ENCODE results near the gene SELL. TPM values are rescaled to one million over a fixed set of nuclear protein-coding genes. Genes with fewer than 3 reads are reported as not detected.
"Not testable (repeated sequence)": the region's sequence is repeated elsewhere in the genome, so short reads cannot be mapped to it uniquely, and the experiment has no call there.

Gene SELL
- total RNA-seq, 1 donor: not detected

DNA sequence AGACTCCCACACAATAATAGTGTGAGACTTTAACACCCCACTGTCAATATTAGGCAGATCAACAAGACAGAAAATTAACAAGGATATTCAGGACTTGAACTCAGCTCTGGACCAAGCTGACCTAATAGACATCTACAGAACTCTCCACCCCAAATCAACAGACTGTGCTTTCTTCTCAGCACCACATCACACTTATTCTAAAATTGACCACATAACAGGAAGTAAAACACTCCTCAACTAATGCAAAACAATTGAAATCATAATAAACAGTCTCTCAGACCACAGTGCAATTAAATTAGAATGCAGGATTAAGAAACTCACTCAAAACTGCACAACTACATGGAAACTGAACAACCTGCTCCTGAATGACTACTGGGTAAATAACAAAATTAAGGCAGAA is 52.6 kb downstream of the SELL start:
- H3K4me3 ChIP-seq (ENCODE audit: low read depth, low read length); DNase-seq (ENCODE audit: low read depth): not testable (repeated sequence)

DNA sequence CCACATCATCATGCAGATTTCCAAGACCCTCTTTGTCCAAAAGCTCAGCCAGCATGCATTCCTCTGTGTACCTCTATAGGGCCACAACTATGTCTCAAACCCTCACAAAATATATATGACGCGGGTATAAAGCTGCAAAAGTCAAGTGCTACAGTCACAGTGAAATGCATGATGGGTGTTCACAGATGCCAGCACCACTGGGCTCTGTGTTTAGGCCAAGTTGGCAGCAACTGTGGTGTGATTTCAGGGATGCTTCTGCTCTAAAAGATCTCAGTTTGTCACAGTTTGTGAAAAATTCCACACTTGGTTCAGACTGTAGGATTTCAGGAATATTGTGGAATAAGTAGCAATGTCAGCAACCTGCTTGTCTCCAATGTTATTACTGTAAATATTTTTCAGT is 57.5 kb downstream of the SELL start:
- no peak overlapping the region for H3K4me3 ChIP-seq (ENCODE audit: low read depth, low read length)
- TF ChIP-seq, protein P1, sequence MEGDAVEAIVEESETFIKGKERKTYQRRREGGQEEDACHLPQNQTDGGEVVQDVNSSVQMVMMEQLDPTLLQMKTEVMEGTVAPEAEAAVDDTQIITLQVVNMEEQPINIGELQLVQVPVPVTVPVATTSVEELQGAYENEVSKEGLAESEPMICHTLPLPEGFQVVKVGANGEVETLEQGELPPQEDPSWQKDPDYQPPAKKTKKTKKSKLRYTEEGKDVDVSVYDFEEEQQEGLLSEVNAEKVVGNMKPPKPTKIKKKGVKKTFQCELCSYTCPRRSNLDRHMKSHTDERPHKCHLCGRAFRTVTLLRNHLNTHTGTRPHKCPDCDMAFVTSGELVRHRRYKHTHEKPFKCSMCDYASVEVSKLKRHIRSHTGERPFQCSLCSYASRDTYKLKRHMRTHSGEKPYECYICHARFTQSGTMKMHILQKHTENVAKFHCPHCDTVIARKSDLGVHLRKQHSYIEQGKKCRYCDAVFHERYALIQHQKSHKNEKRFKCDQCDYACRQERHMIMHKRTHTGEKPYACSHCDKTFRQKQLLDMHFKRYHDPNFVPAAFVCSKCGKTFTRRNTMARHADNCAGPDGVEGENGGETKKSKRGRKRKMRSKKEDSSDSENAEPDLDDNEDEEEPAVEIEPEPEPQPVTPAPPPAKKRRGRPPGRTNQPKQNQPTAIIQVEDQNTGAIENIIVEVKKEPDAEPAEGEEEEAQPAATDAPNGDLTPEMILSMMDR (IDR thresholded peaks at IDR 0.05; ENCODE audit: insufficient read depth, low read depth, low read length): no peak
- DNase-seq (ENCODE audit: low read depth): no peak

DNA sequence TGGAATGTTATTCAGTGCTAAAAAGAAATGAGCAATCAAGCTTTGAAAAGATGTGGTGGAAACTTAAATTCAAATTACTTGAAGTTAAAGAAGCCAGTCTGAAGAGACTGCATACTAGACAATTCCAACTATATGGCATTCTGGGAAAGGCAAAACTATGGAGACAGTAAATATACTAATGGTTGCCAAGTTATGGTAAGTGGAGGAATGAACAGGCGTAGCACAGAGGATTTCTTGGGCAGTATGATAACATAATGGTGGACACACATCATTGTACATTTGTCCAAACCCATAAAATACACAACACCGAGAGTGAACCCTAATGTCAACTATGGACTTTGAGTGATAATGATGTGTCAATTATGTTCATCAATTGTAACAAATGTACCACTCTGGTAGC is 60.4 kb downstream of the SELL start:
- TF ChIP-seq, protein P1 (IDR thresholded peaks at IDR 0.05; ENCODE audit: insufficient read depth, low read depth, low read length): no peak
- DNase-seq (ENCODE audit: low read depth): no peak

DNA sequence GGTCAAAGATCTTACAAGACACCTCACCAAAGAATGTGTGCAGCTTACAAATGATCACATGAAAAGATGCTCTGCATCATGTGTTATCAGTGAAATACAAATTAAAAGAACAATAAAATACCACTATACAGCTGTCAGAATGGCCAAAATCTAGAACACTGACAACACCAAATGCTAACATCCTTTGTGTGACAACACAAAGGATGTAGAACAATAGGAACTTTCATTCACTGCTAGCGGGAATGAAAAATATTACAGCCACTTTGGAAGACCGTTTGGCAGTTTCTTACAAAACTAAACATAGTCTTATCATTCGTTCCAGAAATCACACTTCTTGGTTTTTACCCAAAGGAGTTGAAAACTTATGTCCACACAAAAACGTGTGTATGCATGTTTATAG is 60.9 kb downstream of the SELL start:
- no peak overlapping the region for H3K4me3 ChIP-seq (ENCODE audit: low read depth, low read length)
- no peak for DNase-seq (ENCODE audit: low read depth)
- TF ChIP-seq, protein P1 (IDR thresholded peaks at IDR 0.05; ENCODE audit: insufficient read depth, low read depth, low read length): no peak

More for the DNA sequence above, 60.4 kb downstream of the SELL start:
- H3K4me3 ChIP-seq (ENCODE audit: low read depth, low read length): no peak overlapping the region

DNA sequence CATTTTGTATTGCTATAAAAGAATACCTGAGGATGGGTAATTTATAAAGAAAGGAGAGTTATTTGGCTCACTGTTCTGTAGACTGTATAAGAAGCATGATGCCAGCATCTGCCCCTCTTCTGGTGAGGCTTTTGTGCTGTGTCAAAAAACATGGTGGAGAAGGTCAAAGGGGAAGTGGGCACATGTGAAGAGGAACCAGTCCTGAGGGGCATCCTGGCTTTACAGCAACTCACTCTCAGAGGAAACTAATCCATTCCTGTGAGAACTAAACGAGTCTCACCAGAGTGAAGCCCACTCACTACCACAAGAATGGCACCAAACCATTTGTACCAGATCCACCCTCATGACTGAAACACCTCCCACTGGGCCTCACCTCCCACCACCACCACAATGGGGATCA is 62.7 kb downstream of the SELL start:
- TF ChIP-seq, protein P1 (IDR thresholded peaks at IDR 0.05; ENCODE audit: insufficient read depth, low read depth, low read length): no peak
- no peak for DNase-seq (ENCODE audit: low read depth)
- H3K4me3 ChIP-seq (ENCODE audit: low read depth, low read length): no peak overlapping the region

DNA sequence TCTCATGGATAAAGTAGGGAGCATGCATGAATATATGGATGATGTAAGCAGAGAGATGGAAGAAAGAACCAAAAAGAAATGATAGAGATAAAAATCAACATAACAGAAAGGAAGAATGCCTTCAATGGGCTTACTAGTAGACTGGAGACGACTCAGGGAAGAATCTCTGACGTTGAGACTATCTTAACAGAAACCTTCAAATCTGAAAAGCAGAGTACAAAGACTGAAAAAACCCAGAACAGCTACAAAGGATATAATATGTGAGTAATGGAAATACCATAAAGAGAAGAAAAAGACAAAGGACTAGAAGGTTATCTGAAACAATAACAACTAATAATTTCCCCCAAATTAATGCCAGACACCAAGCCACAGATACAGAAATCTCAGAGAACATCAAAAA is 63.2 kb downstream of the SELL start:
- DNase-seq (ENCODE audit: low read depth): no peak
- no peak overlapping the region for H3K4me3 ChIP-seq (ENCODE audit: low read depth, low read length)
- TF ChIP-seq, protein P1 (IDR thresholded peaks at IDR 0.05; ENCODE audit: insufficient read depth, low read depth, low read length): no peak

DNA sequence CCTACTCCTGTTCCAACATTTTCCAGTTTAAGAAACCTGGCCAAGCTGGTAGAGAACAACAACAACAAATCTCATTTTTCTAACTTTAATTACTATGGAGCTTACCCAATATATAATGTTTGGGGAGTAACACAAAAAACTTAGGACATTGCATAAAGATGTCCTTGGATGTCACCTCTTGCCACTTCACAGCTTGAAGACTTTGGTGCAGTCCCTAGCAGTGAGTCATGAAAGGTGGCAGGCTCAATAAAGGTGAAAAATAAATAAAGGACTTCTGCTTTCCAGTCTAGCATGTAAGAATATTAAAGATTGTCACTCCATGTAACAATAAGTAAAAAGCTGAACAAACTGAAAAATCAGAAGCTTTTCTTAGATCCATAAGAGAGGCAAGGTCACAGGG is 63.9 kb downstream of the SELL start:
- DNase-seq (ENCODE audit: low read depth): no peak
- H3K4me3 ChIP-seq (ENCODE audit: low read depth, low read length): no peak overlapping the region
- TF ChIP-seq, protein P1 (IDR thresholded peaks at IDR 0.05; ENCODE audit: insufficient read depth, low read depth, low read length): no peak

Data from fibroblast of villous mesenchyme (primary cell).